Sigmoid colon (tissue), 7 donors: ENCODE data around the gene FKBP14. TPM values are rescaled to one million over a fixed set of nuclear protein-coding genes. Genes with fewer than 3 reads are reported as not detected.

ENCODE experiments used
- DNase-seq: peaks from one replicate; pipeline ENCODE4 v3.0.0-alpha.2; 2019
- H3K27ac ChIP-seq, 4 donors: fragments of 200-600 bp; sonication (generic); one replicate each; pipeline ENCODE4 v1.5.1; 2016 to 2019; ENCODE audit warnings: mild to moderate bottlenecking in 1 of 4
- H3K27me3 ChIP-seq, 3 donors: fragments of 200-600 bp; sonication (generic); one replicate each; pipeline ENCODE4 v1.5.1; 2019; ENCODE audit warnings: mild to moderate bottlenecking in 1 of 3
- H3K36me3 ChIP-seq, 4 donors: fragments of 200-600 bp; sonication (generic); one replicate each; pipeline ENCODE4 v1.5.1; 2016 to 2019
- H3K4me1 ChIP-seq, 4 donors: fragments of 200-600 bp; sonication (generic); one replicate each; pipeline ENCODE4 v1.5.1; 2017 to 2019
- H3K4me3 ChIP-seq, 4 donors: fragments of 200-600 bp; sonication (generic); one replicate each; pipeline ENCODE4 v1.5.1; 2017 to 2019; ENCODE audit warnings: mild to moderate bottlenecking in 2 of 4, moderate library complexity in 1 of 4
- H3K9me3 ChIP-seq, 4 donors: fragments of 200-600 bp in 3 of 4; sonication (generic) in 3 of 4; one replicate each; pipeline versions ENCODE4 v1.5.1 to v1.6.1; 2013 to 2019
- EP300 ChIP-seq, 4 donors: sonication (generic); formaldehyde crosslinking; IDR thresholded peaks; one replicate each; pipeline ENCODE4 v1.6.1; 2017; ENCODE audit warnings: antibody characterized with exemption in 4 of 4
- POLR2A ChIP-seq, 2 donors: fragments of 450-650 bp; IDR thresholded peaks; one replicate each; pipeline ENCODE4 v1.6.1; 2016; ENCODE audit warnings: antibody characterized with exemption in 2 of 2, mild to moderate bottlenecking in 2 of 2, moderate library complexity in 2 of 2
- POLR2AphosphoS5 ChIP-seq, 4 donors: sonication (generic); formaldehyde crosslinking; IDR thresholded peaks; one replicate each; pipeline ENCODE4 v1.6.1; 2017; ENCODE audit warnings: antibody characterized with exemption in 4 of 4
- WGBS, 2 donors: extraction: QIAGEN DNeasy Blood & Tissue Kit; methylation state at CpG; one replicate each; pipeline ENCODE4 v1.1.7; 2013; 5-methylcytosine and 5-hydroxymethylcytosine counted together
- intact Hi-C: fragments of 100-400 bp; cut with DNase I; formaldehyde crosslinking; loops from one replicate; pipeline ENCODE4 v1.15.1; 2023
- polyA plus RNA-seq, 3 donors: library from polyadenylated mRNA; stranded (reverse); fragments of 200-250 nt; gene quantifications; one replicate each; pipeline ENCODE4 v1.2.3, GENCODE V29; 2013
- total RNA-seq, 4 donors: library from RNA; depleted of rRNA; stranded (reverse); fragments of >200 nt; gene quantifications; one replicate each; pipeline ENCODE4 v1.1.0, GENCODE V29; 2016
- TF ChIP-seq, protein P1 (sequence below), 4 experiments: fragments of 450-650 bp in 3 of 4; fragments of 200-600 bp in 1 of 4; IDR thresholded peaks; one replicate each; pipeline ENCODE4 v1.5.1; 2016 to 2019; ENCODE audit warnings: antibody characterized with exemption in 4 of 4, mild to moderate bottlenecking in 3 of 4, moderate library complexity in 2 of 4
- donor health status: healthy with polysubstance abuse.
- donor health status: Bipolar disorder and iron deficiency.
- donor health status: healthy.

The FKBP14 gene
- total and polyA plus RNA-seq, 7 donors = 1.8 to 11.4 (median 6.3) TPM

DNA sequence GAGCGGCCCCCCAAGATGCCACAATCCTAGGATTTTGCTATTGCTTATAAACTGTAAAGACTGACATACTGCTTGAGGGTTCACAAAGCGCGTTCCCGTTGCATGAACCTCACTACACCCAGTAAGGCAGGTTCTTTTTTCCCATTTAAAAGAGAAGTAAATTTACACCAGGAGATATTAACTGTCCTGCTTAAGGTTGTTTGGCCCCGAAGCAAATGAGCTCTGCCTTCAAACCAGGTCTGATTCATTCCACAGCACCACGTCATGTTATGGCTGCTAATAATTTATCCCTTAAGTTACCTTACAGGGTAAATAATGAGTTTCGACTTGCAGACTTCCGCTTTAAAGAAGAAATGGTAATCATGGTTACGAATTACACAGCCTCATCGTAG is 559 bp upstream of the FKBP14 start:
- Histone ChIP-seq H3K9me3 (no peaks in the 10 kb centered on the region), H3K4me3 (peak overlapping the region; percentile 66 to 91 (median 88)), H3K27me3 (no peaks in the 10 kb centered on the region), H3K36me3 (no peaks in the 10 kb centered on the region), H3K27ac (peak overlapping the region; percentile 89 to 97 (median 94)), H3K4me1 (peaks cover 3 to 54% (median 40%) of the 10 kb centered on the region in 4 donors)
- 1% methylated on average over 10 of the region's 10 CpGs for WGBS, 2 donors
- intact Hi-C loops = no loop called here
- TF ChIP-seq POLR2AphosphoS5 (IDR thresholded peaks at IDR 0.05) (no peak), EP300 (IDR thresholded peaks at IDR 0.05) (no peak), POLR2A (IDR thresholded peaks at IDR 0.05) (no peak)
- TF ChIP-seq, protein P1, sequence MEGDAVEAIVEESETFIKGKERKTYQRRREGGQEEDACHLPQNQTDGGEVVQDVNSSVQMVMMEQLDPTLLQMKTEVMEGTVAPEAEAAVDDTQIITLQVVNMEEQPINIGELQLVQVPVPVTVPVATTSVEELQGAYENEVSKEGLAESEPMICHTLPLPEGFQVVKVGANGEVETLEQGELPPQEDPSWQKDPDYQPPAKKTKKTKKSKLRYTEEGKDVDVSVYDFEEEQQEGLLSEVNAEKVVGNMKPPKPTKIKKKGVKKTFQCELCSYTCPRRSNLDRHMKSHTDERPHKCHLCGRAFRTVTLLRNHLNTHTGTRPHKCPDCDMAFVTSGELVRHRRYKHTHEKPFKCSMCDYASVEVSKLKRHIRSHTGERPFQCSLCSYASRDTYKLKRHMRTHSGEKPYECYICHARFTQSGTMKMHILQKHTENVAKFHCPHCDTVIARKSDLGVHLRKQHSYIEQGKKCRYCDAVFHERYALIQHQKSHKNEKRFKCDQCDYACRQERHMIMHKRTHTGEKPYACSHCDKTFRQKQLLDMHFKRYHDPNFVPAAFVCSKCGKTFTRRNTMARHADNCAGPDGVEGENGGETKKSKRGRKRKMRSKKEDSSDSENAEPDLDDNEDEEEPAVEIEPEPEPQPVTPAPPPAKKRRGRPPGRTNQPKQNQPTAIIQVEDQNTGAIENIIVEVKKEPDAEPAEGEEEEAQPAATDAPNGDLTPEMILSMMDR (IDR thresholded peaks at IDR 0.05) = no peak
- no peak for DNase-seq

DNA sequence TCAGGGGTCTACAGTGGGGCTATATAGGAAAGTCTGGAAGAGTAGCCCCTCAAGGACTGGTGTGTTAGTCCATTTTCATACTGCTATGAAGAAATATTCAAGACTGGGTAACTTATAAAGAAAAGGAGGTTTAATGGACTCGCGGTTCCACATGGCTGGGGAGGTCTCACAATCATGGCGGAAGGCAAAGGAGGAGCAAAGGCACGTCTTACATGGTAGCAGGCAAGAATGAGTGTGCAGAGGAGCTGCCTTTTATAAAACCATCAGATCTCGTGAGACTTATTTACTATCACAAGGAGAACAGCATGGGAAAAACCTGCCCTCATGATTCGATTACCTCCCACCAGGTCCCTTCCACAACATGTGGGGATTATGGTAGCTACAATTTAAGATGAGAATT is 3.0 kb downstream of the FKBP14 start:
- WGBS, 2 donors = 97% methylated on average over 6 of the region's 6 CpGs
- TF ChIP-seq EP300 (IDR thresholded peaks at IDR 0.05) = no peak
- no peak for TF ChIP-seq POLR2A (IDR thresholded peaks at IDR 0.05)
- TF ChIP-seq, protein P1 (IDR thresholded peaks at IDR 0.05) = no peak
- no peak for TF ChIP-seq POLR2AphosphoS5 (IDR thresholded peaks at IDR 0.05)
- intact Hi-C loops = no loop called here
- H3K27me3 ChIP-seq = no peaks in the 10 kb centered on the region
- peaks cover 0 to 4% (median 0%) of the 10 kb centered on the region in 4 donors for H3K36me3 ChIP-seq
- H3K9me3 ChIP-seq = no peaks in the 10 kb centered on the region
- no peak overlapping the region for H3K4me3 ChIP-seq
- DNase-seq = no peak
- H3K4me1 ChIP-seq = peaks cover 3 to 39% (median 25%) of the 10 kb centered on the region in 4 donors
- no peak overlapping the region for H3K27ac ChIP-seq

DNA sequence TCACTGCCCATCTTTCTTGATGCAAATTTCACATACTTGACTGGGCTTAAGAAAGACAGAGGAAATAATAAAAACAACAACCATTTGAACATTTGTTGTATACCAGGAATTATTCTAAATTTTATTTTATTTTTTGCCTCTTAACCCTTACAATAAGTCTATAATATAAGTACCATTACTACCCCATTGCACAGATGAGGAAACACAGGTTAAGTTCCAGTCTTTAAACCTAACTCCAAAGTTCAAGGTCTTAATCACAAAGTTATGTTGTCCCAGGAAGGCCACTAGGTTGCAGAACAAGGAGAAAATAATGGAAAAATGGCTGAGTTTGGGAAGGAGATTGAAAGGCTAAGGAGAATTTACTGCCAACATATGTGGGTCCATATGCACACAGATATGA is 3.5 kb downstream of the FKBP14 start:
- Histone ChIP-seq H3K27ac (no peak overlapping the region), H3K27me3 (no peaks in the 10 kb centered on the region), H3K9me3 (no peaks in the 10 kb centered on the region), H3K4me3 (no peak overlapping the region), H3K4me1 (peaks cover 0 to 39% (median 25%) of the 10 kb centered on the region in 4 donors), H3K36me3 (peaks cover 0 to 9% (median 0%) of the 10 kb centered on the region in 4 donors)
- intact Hi-C loops = no loop called here
- DNase-seq = no peak
- TF ChIP-seq POLR2AphosphoS5 (IDR thresholded peaks at IDR 0.05) = no peak
- TF ChIP-seq EP300 (IDR thresholded peaks at IDR 0.05) = no peak
- TF ChIP-seq, protein P1 (IDR thresholded peaks at IDR 0.05) = no peak
- no peak for TF ChIP-seq POLR2A (IDR thresholded peaks at IDR 0.05)

- Histone ChIP-seq H3K36me3 (peaks cover 0 to 23% (median 2%) of the 10 kb centered on the region in 4 donors), H3K27ac (no peak overlapping the region), H3K9me3 (no peaks in the 10 kb centered on the region), H3K4me3 (no peak overlapping the region), H3K4me1 (peaks cover 0 to 26% (median 13%) of the 10 kb centered on the region in 4 donors), H3K27me3 (no peaks in the 10 kb centered on the region)
- DNase-seq = no peak
- WGBS, 2 donors = 10 to 31% methylated on average over 1 of the region's 1 CpG
- TF ChIP-seq POLR2A (IDR thresholded peaks at IDR 0.05) (no peak), POLR2AphosphoS5 (IDR thresholded peaks at IDR 0.05) (no peak), EP300 (IDR thresholded peaks at IDR 0.05) (no peak)
- TF ChIP-seq, protein P1 (IDR thresholded peaks at IDR 0.05) = no peak
- intact Hi-C loops = no loop called here
These were observed 6.0 kb downstream of the FKBP14 start for GRCh38 chr7:30020535-30020934.

DNA sequence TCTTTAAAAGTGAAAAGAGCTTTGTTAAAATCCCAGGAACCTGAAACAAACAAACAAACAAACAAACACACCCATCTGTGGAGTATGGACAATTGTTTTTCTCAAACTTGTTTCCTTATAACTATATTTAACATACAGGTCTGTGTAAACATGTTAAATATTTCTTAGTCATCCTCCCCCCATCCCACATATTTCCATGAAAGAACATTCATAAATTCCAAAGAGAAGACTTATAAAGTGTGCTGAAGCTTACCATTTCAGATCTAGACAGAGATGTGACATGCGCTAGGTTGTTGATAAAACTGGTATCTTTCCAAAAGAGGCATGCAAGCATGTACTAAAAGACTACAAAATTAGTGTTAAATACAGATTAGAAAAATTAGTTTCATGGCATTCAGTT is 6.5 kb downstream of the FKBP14 start:
- Histone ChIP-seq H3K36me3 (peaks cover 0 to 27% (median 2%) of the 10 kb centered on the region in 4 donors), H3K9me3 (no peaks in the 10 kb centered on the region), H3K4me3 (no peak overlapping the region), H3K27ac (no peak overlapping the region), H3K27me3 (no peaks in the 10 kb centered on the region), H3K4me1 (peaks cover 0 to 20% (median 8%) of the 10 kb centered on the region in 4 donors)
- intact Hi-C loops = no loop called here
- DNase-seq = no peak
- TF ChIP-seq POLR2AphosphoS5 (IDR thresholded peaks at IDR 0.05) (no peak), POLR2A (IDR thresholded peaks at IDR 0.05) (no peak), EP300 (IDR thresholded peaks at IDR 0.05) (no peak)
- TF ChIP-seq, protein P1 (IDR thresholded peaks at IDR 0.05) = no peak
- 94 to 98% methylated on average over 1 of the region's 1 CpG for WGBS, 2 donors
